HG03575 (cell line): Measurements from ENCODE around the gene MTCL1.

Experiments used
- ATAC-seq: cut with Tn5 transposase; IDR thresholded peaks from one replicate; pipeline ENCODE4 v1.9.1; 2021; ENCODE audit not compliant: unreplicated experiment, insufficient number of reproducible peaks, low FRiP score; ENCODE audit errors: extremely low read depth

MTCL1 gene

GRCh38 chr18:8705238-8705960, at the start of gene MTCL1:
MTCL1 (plus strand) TSS chr18:8705556; CDS start chr18:8705661, 105 bp downstream.
- ATAC-seq = no peak

- ATAC-seq = no peak
Observed at GRCh38 chr18:8656232-8656631, 49.1 kb upstream of the MTCL1 start.

- ATAC-seq = no peak
Observed at GRCh38 chr18:8657050-8657820, 48.1 kb upstream of the MTCL1 start.

DNA sequence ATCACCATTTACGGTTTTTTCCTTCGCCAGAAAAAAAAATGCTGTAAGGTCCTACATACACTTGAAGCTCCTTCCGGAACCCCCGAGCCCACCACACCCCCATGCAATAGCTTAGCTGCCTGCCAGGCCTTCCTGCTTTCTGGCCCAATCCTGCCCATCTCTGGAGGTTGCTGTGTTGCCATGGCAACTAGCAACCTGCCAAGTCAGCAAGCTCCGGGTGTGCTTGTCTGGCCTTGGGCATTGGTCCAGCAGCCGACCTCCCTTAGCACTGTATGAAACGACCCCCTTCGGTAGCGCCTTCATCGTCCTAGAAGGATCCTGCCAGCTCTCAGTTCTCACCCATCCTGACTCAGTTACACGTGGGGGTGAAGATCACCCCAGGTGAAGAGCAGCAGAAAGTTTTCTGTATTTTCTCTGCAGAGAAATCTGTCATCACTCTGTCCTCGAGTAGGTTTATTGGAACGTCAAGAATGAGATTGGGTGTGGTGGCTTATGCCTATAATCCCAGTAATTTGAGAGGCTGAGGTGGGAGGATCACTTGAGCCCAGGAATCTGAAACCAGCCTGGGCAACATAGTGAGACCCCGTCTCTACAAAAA, 47.4 kb upstream of the MTCL1 start:
- ATAC-seq = no peak

DNA sequence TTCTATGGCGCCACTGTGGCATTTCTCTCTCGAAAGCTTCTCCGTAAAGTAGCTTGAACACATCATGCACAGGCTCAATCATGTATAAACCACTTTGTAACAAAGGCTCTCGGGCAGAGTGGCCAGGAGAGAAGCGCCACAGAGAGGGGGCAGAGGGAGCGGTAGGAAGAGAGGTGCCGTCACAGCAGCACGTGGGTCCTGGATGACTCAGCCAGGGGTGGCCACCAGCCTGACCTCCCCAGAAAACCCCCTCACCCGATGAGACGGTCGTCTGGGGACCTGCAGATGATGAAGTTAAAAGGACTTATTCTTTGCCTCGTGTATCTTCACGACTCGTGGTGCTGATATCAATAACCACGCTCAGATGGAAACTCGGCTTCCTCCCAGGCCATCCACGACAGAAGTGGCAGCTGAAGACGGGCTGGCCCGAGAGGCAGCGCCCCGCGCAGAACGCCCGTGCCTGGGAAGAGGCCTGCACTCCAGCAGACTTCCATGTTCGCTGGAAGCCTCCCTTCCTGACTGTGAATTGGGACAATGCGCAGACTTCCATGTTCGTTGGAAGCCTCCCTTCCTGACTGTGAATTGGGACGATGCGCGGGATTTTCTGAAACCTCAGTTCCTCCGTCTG, 46.4 kb upstream of the MTCL1 start:
- no peak for ATAC-seq

GRCh38 chr18:8659609-8660242, 45.6 kb upstream of the MTCL1 start:
- ATAC-seq = no peak

- ATAC-seq = no peak
Observed at GRCh38 chr18:8660316-8660715, 45.0 kb upstream of the MTCL1 start.

- no peak for ATAC-seq
Observed at GRCh38 chr18:8661754-8662559, 43.4 kb upstream of the MTCL1 start.

GRCh38 chr18:8662560-8663255, 42.6 kb upstream of the MTCL1 start:
- no peak for ATAC-seq

- ATAC-seq = no peak
Observed at GRCh38 chr18:8667846-8668245, 37.5 kb upstream of the MTCL1 start.

- no peak for ATAC-seq
Observed at GRCh38 chr18:8668381-8668780, 37.0 kb upstream of the MTCL1 start.

DNA sequence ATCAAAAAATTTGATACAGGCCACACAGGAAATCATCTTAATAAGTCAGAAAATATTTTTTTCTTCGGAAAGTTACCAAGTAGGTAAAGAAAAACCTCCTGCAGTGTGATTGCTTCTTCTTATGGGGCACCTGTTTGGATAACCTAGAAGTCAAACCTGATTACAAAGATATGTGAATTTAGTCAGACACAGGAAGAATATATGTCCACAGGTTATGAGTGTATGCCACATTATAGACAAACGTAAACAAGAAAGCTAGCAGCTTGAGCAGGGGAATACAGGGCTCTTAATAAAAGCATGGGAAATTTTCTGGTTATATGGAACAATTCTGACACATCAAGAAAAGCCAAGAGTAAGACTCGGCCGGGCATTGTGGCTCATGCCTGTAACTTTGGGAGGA, 35.8 kb upstream of the MTCL1 start:
- no peak for ATAC-seq

- no peak for ATAC-seq
Observed at GRCh38 chr18:8673256-8674209, 31.8 kb upstream of the MTCL1 start.

GRCh38 chr18:8675057-8675456, 30.3 kb upstream of the MTCL1 start:
- ATAC-seq = no peak

DNA sequence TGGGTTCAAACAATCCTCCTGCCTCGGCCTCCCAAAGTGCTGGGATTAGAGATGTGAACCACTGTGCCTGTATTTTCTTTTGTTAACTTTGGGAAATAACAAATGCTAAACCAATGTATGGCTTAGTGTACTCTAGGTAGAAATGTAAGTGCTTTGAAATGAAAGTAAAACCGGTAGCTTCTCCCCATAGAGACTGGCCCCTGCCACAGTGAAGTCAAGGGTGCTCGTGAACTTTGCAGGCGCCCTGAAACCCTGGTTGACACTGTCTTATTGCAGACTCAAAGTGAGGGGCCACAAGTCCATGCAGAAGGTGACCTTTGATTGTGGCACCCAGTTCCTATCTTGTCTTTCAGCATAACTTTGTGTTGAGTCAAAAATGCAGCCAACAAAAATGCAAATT, 24.2 kb upstream of the MTCL1 start:
- ATAC-seq = no peak

DNA sequence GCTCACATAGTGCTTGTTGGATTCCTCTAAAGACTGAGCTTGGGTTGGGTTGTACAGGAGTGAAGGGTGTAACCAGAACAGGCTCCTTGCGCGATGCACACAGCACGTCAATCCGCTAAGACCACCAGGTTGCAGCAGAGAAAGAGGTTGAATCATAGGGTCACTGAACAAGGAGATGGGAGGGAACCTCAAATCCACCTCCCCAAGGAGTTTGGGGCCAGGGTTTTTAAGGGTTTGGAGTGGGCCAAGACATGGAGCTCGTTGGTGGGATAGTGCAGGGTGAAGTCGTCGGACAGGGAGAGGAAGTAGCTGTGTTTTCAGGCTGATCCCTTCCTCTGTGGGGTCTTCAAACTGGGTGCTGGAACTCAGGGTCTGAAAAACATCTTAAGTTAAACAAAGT, 20.8 kb upstream of the MTCL1 start:
- ATAC-seq = no peak
